DMS153 treated with DMSO at 0.1 percent for 48 hours (cell line): ENCODE results near the gene CREB3L2.
"Not testable (repeated sequence)": the region's sequence is repeated elsewhere in the genome, so short reads cannot be mapped to it uniquely, and the experiment has no call there.

Experiments
- DNase-seq: peaks from one replicate; lab custom pipeline; 2025; ENCODE audit not compliant: unreplicated experiment; lab: John Stamatoyannopoulos, UW

Gene CREB3L2

GRCh38 chr7:138014201-138014600 is 12.3 kb upstream of the CREB3L2 start:
- DNase-seq: not testable (repeated sequence)

GRCh38 chr7:138009350-138009653 is 7.4 kb upstream of the CREB3L2 start:
- no peak for DNase-seq

DNA sequence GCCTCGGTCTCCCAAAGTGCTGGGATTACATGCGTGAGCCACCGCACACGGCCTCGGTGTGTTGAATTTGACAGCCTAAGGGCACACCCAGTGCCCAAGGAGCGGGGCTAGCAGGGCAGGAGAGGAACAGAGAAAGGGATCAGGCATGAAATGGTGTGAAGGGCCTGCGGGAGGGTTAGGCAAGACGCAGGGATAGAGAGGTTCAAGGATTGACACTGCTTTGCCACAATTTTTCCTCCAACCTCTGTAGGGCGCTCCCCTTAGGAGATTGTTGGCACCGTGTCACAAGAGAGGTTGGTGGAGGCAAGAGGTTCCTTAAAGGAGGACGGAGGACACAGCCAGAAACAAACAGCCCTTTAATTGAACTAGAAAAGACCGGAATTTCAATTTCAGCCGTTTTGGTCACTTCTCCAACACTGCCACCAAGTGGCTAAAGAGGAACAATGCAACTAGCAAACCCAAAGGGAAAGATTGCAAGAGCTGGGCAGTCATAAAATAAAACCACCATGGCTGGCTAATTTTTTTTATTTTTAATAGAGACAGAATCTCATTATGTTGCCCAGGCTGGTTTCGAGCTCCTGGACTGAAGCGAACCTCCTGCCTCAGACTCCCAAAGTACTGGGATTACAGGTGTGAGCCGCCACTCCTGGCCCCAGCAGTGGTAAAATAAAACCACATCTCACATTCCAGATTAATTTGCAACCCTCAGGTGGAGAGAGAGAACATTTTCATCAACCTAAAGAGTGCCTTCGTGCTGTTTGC is 6.9 kb upstream of the CREB3L2 start:
- peak; percentile 39 for DNase-seq

GRCh38 chr7:138008019-138008587 is 6.2 kb upstream of the CREB3L2 start:
- no peak for DNase-seq

- DNase-seq: no peak
Observed at GRCh38 chr7:138006106-138006505, 4.2 kb upstream of the CREB3L2 start.

DNA sequence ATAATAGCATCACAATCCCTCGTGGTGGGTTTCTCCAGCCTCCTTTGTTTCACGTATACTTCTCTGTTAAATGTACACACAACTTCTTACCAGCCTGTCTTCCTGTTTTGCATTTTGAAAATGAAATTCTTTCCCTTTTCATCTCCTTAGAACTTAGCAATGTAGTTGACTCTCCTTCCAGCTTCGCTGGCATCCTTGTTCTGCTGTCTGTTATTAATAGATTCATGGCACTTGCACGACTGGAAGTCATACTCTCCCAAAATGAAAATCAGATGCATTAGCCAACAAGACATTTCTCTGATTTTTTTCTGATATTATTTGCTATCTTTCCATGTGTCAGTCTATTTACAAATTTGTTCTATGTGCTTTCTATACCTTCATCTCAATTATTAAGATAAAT is 3.0 kb upstream of the CREB3L2 start:
- DNase-seq: no peak

DNA sequence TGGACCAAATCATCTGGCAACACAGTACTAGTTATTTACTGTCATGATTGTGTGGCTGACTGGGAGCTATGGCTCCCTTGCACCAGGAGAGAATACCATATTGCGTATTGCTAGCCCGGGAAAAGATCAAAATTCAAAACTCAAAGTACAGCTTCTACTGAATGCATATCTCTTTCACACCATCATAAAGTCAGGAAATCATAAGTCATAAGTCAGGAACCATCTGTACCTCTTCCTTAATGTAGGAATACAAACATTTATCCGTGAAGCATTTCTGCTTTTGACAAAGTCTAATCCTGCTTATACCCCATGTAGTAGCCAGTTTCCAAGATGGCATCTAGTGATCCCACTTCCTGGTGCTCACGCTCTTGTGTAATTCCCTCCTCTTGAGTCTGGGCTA is 2.2 kb upstream of the CREB3L2 start:
- DNase-seq: no peak

DNA sequence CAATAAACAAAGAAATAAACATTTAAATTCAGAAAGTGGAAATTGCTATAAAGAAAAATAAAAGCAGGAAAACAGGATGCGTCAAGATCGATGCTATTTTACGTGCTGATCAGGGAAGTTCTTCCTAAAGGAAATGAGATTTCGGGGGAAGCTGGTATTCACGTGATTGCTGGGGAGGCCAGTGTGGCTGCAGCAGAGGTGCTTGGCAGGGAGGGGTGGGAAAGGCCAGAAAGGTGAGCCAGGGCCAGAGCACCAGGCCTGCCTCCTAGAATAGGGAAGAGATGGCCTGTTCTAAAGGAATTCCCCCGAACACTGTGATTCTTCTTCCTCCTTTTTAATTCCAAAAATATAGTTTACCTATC is 923 bp upstream of the CREB3L2 start:
- DNase-seq: no peak

- peak; percentile 94 for DNase-seq
Observed at GRCh38 chr7:138002096-138002827, 376 bp upstream of the CREB3L2 start.

DNA sequence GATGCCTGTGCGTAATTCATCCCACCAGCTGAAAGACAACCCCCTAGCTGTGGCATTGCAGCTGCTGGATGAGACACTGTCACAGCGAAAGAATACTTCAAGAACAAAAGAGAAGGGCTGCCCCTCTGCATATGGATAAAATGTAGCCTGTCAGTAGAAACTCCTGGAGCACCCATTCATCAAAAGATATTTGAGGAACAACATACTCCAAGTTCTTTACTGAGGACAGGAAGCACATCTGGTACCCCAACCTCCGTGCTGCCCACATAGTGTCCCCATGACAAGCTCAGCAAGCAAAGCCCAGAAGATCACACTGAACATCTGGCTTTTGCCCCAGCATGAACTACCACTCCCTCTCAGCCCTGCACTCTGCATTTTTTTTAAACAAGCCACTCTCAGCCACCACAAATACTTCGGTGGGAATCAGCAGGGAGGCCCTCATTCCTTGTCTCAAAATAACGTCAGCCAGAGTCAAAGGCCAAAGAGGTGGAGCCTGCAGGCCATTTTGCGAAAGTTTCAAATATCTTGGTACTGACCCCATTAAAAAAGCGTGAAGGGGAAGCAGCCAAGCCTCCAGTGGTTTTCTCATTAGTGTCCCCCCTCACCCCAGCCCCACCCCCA is 1.7 kb downstream of the CREB3L2 start:
- DNase-seq: no peak

DNA sequence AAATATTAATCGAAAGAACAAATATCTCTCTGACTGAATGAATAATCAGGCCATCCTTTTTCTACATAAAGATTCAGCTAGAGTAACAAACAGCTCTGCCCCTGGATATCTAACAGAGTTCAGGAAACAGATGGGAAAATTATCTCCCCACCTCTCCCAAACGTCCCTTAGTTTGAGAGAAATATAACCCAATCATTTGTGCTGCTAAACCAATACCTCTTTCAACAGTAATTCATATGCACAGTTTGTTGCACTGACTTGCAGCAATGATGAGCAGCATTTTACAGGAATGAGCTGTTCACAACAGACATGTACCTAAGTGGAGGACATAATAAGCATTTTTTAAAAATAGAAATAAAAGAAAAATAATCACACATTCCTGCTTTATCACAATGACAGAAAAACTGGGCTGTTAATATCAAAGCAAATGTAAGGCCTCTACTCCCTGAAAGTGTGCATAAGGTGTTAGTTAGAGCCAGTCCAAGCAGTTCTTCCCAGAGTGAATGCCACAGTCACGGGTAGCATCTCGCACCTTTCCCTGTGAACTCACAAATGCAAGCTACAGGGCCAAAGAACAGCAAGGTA is 2.3 kb downstream of the CREB3L2 start:
- no peak for DNase-seq

- DNase-seq: no peak
Observed at GRCh38 chr7:137998250-137998649, 3.6 kb downstream of the CREB3L2 start.

GRCh38 chr7:137996871-137997270 is 5.0 kb downstream of the CREB3L2 start:
- DNase-seq: no peak

GRCh38 chr7:137996386-137996851 is 5.5 kb downstream of the CREB3L2 start:
- DNase-seq: no peak

DNA sequence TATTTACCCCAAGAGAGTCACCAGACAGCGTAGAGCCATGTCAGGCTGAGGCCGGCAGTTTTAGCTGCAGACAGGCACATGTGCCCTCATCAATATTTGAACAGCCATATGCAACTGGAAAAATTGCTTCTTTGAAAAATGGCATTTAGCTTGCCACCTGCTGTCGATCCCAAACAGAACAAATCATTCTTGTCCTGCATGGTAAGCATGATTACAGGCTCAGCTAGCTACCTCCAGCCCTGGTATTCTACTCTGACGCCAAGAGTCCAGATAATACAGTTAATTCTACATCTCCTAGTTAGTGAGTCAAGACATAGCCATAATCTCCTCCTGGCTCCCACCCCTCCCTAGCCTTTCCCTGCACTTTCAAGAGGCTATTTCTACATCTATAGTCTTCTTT is 7.7 kb downstream of the CREB3L2 start:
- DNase-seq: no peak

DNA sequence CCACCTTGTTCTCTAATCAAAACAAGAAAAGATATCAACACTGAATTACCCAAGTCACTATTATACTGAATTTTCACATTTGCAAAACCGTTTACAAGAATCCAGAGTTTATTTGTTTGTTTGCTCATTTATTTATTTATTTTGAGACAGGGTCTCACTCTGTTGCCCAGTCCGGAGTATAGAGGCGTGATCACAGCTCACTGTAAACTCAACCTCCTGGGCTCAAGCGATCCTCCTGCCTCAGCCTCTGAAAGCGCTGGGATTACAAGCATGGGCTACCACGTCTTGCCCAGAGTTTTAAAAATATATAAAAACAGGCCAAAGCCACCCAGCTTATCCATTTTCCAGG is 8.5 kb downstream of the CREB3L2 start:
- no peak for DNase-seq

- no peak for DNase-seq
Observed at GRCh38 chr7:137992550-137993394, 9.1 kb downstream of the CREB3L2 start.

DNA sequence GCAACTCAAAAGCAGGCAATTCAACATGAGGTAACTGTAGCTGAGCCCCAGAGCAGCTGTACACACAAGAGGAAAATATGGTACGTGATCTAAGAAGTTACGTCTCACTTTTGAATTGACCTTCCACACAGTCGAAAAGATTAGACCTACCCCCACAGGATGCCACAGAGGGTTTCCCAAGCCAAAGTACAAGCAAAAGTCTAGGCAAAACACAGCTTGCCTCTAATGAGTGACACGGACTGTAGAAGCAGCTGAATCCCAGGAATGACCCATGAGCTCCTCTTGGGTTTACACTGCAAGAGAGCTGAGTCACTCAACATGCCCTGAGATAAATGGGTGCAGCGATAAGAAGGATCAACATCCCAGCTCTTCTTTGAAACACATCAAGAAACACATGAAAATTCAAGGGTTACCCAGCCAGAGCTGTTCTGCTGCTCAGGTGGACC is 9.8 kb downstream of the CREB3L2 start:
- DNase-seq: no peak

DNA sequence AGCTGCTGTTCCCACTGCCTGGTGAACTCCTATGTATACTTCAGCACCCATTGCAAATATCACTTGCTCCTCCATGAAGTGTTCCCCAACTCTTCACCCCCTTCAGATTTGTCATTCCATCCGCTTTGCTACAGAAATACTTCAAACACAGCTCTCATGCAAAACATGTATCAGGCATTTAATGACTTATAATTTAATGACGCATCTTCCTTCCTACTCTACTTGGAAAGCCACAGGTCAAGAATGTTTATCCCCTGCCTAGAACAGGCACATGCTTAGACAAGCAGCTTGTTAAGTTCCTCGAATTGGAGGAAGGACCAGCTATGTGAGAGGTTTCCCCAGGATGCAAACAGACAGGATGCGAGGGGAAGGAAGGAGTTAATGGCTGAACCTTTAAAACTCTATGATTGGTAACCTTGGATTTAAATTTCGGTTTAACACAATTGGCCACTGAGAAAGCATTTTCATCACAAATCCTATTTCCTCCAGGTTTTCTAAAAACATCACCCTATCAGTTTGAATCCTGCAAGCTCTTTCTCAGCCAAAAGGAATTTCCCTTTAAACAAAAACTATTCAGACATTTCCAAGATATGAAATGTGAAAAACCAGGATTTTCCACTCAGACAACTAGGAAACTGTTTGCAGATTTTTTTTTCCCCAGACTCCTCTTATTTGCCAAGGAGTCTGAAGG is 11.5 kb downstream of the CREB3L2 start:
- no peak for DNase-seq

GRCh38 chr7:137989590-137989989 is 12.3 kb downstream of the CREB3L2 start:
- DNase-seq: no peak
